A549 (cell line): ENCODE results near the gene KIAA1671. TPM values are rescaled to one million over a fixed set of nuclear protein-coding genes. Genes with fewer than 3 reads are reported as not detected.

Source experiments
- ATAC-seq, 2 experiments: fragments of 200-7000 bp in 1 of 2; fragments of >200 bp in 1 of 2; cut with Nextera tagmentation in 1 of 2; cut with Tn5 transposase in 1 of 2; 3 replicates each; pipeline versions ENCODE4 v1.8.0 to v1.9.1; 2018 to 2020; ENCODE audit warnings: mild to moderate bottlenecking in 1 of 2, moderate library complexity in 1 of 2
- CTCF ChIA-PET: fragments of 300-600 bp; sonication (Branson Sonifier 250); formaldehyde crosslinking; extraction: SDS; loops from one replicate; lab custom pipeline; 2021; ENCODE audit warnings: antibody characterized with exemption, inconsistent platforms; lab: Yijun Ruan, JAX
- POLR2A ChIA-PET: fragments of 350-600 bp; formaldehyde crosslinking; extraction: SDS; loops from one replicate; lab custom pipeline; 2021; ENCODE audit warnings: antibody characterized with exemption, inconsistent platforms; lab: Yijun Ruan, JAX
- DNase-seq, 2 experiments: peaks; one replicate each; pipeline versions ENCODE4 v3.0.0 to v3.0.0-alpha.2; 2011 to 2016; ENCODE audit warnings: low read depth in 1 of 2, low spot score in 1 of 2
- FAIRE-seq: peaks from 2 replicates; lab custom pipeline; 2011; peaks lifted over from hg19 to GRCh38; lab: Jason Lieb, UNC
- H3K27ac ChIP-seq, 2 experiments: fragments of >200 bp; sonication (Bioruptor Twin); formaldehyde crosslinking; 3 replicates each; pipeline ENCODE4 v1.5.1; 2016 to 2017
- H3K4me1 ChIP-seq: fragments of >200 bp; sonication (Bioruptor Twin); formaldehyde crosslinking; 3 replicates; pipeline ENCODE4 v1.6.1; 2016
- H3K4me2 ChIP-seq: fragments of >200 bp; sonication (Bioruptor Twin); formaldehyde crosslinking; 3 replicates; pipeline ENCODE4 v1.6.1; 2016
- H3K4me3 ChIP-seq: fragments of >200 bp; sonication (Bioruptor Twin); formaldehyde crosslinking; 3 replicates; pipeline ENCODE4 v1.5.1; 2016
- H3K9me3 ChIP-seq: fragments of >200 bp; sonication (Bioruptor Twin); formaldehyde crosslinking; 3 replicates; pipeline ENCODE4 v1.6.1; 2016
- CBX2 ChIP-seq: fragments of 200-600 bp; sonication (generic); IDR thresholded peaks from 2 replicates; pipeline ENCODE4 v1.6.1; 2016; ENCODE audit warnings: low read depth, mild to moderate bottlenecking, borderline replicate concordance
- CEBPB ChIP-seq, 2 experiments: fragments of >200 bp in 1 of 2; sonication (Bioruptor Twin) in 1 of 2; formaldehyde crosslinking in 1 of 2; IDR thresholded peaks; 2 replicates each; pipeline ENCODE4 v1.6.1; 2012 to 2016
- CHD4 ChIP-seq: fragments of 200-600 bp; sonication (generic); IDR thresholded peaks from 2 replicates; pipeline ENCODE4 v1.6.1; 2016; ENCODE audit warnings: antibody characterized with exemption, mild to moderate bottlenecking, borderline replicate concordance
- EHF ChIP-seq: fragments of 250-450 bp; sonication (Bioruptor Pico); IDR thresholded peaks from 2 replicates; pipeline ENCODE4 v1.5.0; 2020; ENCODE audit warnings: mild to moderate bottlenecking
- EP300 ChIP-seq, 2 experiments: fragments of >200 bp; sonication (Bioruptor Twin); formaldehyde crosslinking; IDR thresholded peaks; 2 replicates in 1 of 2; 3 replicates in 1 of 2; pipeline ENCODE4 v1.6.1; 2016 to 2017
- FOSB ChIP-seq: fragments of 250-450 bp; sonication (Bioruptor Pico); IDR thresholded peaks from 2 replicates; pipeline ENCODE4 v1.5.0; 2020; ENCODE audit warnings: mild to moderate bottlenecking, moderate library complexity
- GATA3 ChIP-seq: IDR thresholded peaks from 2 replicates; pipeline ENCODE4 v1.6.1; 2012; ENCODE audit warnings: borderline replicate concordance
- HEYL ChIP-seq: fragments of 250-450 bp; sonication (Bioruptor Pico); IDR thresholded peaks from 2 replicates; pipeline ENCODE4 v1.8.0; 2021; ENCODE audit warnings: mild to moderate bottlenecking, moderate library complexity
- HOXA7 ChIP-seq: fragments of 250-450 bp; sonication (Bioruptor Pico); IDR thresholded peaks from 2 replicates; pipeline ENCODE4 v1.5.0; 2020; ENCODE audit warnings: mild to moderate bottlenecking, moderate library complexity
- JUN ChIP-seq, 2 experiments: fragments of >200 bp; sonication (Bioruptor Twin); formaldehyde crosslinking; IDR thresholded peaks; 2 replicates in 1 of 2; 3 replicates in 1 of 2; pipeline ENCODE4 v1.6.1; 2016 to 2017
- JUNB ChIP-seq: fragments of >200 bp; sonication (Bioruptor Twin); formaldehyde crosslinking; IDR thresholded peaks from 2 replicates; pipeline ENCODE4 v1.6.1; 2016
- KDM1A ChIP-seq: fragments of 200-600 bp; sonication (generic); IDR thresholded peaks from 2 replicates; pipeline ENCODE4 v1.6.1; 2016; ENCODE audit warnings: low read depth, mild to moderate bottlenecking
- MAFK ChIP-seq: fragments of 450-650 bp; IDR thresholded peaks from 2 replicates; pipeline ENCODE4 v1.6.1; 2014; ENCODE audit not compliant: partially characterized antibody
- PHF8 ChIP-seq: fragments of 200-600 bp; sonication (generic); IDR thresholded peaks from 2 replicates; pipeline ENCODE4 v1.6.1; 2016; ENCODE audit warnings: low read depth, mild to moderate bottlenecking, antibody characterized with exemption, moderate library complexity, borderline replicate concordance
- POLR2A ChIP-seq: IDR thresholded peaks from 2 replicates; pipeline ENCODE4 v1.6.1; 2012; ENCODE audit warnings: mild to moderate bottlenecking, low read length
- RAD21 ChIP-seq, 2 experiments: fragments of >200 bp in 1 of 2; sonication (Bioruptor Twin) in 1 of 2; formaldehyde crosslinking in 1 of 2; IDR thresholded peaks in 1 of 2; conservative IDR thresholded peaks in 1 of 2; 2 replicates in 1 of 2; 3 replicates in 1 of 2; pipeline ENCODE4 v1.6.1; 2012 to 2018; ENCODE audit warnings: inconsistent platforms in 1 of 2
- RARB ChIP-seq: fragments of 250-450 bp; sonication (Bioruptor Pico); IDR thresholded peaks from 2 replicates; pipeline ENCODE4 v1.8.0; 2021; ENCODE audit warnings: mild to moderate bottlenecking, moderate library complexity
- RNF2 ChIP-seq: fragments of 200-600 bp; sonication (generic); IDR thresholded peaks from 2 replicates; pipeline ENCODE4 v1.6.1; 2016; ENCODE audit warnings: low read depth, mild to moderate bottlenecking, antibody characterized with exemption, moderate library complexity, borderline replicate concordance
- SMC3 ChIP-seq: fragments of >200 bp; sonication (Bioruptor Twin); formaldehyde crosslinking; IDR thresholded peaks from 3 replicates; pipeline ENCODE4 v1.6.1; 2018; ENCODE audit warnings: inconsistent platforms
- SREBF2 ChIP-seq: fragments of 450-650 bp; IDR thresholded peaks from 2 replicates; pipeline ENCODE4 v1.6.1; 2014; ENCODE audit warnings: mild to moderate bottlenecking, moderate library complexity
- ZNF302 ChIP-seq: fragments of 250-450 bp; sonication (Bioruptor Pico); IDR thresholded peaks from 2 replicates; pipeline ENCODE4 v1.9.0; 2021; ENCODE audit warnings: inconsistent platforms, mild to moderate bottlenecking, moderate library complexity
- WGBS: methylation state at CpG from one replicate; pipeline ENCODE4 v1.1.6; 2017; ENCODE audit errors: missing lambda C conversion rate; 5-methylcytosine and 5-hydroxymethylcytosine counted together
- polyA plus RNA-seq, 4 experiments: library from polyadenylated mRNA; depleted of rRNA in 3 of 4; stranded (reverse); fragments of >200 nt; fragmentation: RNase III in 1 of 4; extraction: RNeasy Plus Mini Kit Qiagen cat#74134 plus additional on column Dnase treatment in 1 of 4; gene quantifications; 2 replicates in 3 of 4; 3 replicates in 1 of 4; pipeline ENCODE4 v1.2.3, GENCODE V29; 2011 to 2017
- TF ChIP-seq, protein P1 (sequence below): fragments of 250-450 bp; sonication (Bioruptor Pico); IDR thresholded peaks from 2 replicates; pipeline ENCODE4 v1.5.0; 2020; ENCODE audit warnings: low read depth, mild to moderate bottlenecking, moderate library complexity
- TF ChIP-seq, protein P2 (sequence below): fragments of 150-350 bp; IDR thresholded peaks from 2 replicates; pipeline ENCODE4 v1.6.1; 2014; ENCODE audit warnings: low read depth, mild to moderate bottlenecking, low read length
- TF ChIP-seq, protein P3 (sequence below): IDR thresholded peaks from 2 replicates; pipeline ENCODE4 v1.6.1; 2012; ENCODE audit warnings: low read depth, borderline replicate concordance
- TF ChIP-seq, protein P4 (sequence below): IDR thresholded peaks from 2 replicates; pipeline ENCODE4 v1.6.1; 2012
- TF ChIP-seq, protein P5 (sequence below): fragments of 200-600 bp; sonication (generic); IDR thresholded peaks from 2 replicates; pipeline ENCODE4 v1.6.1; 2016; ENCODE audit warnings: antibody characterized with exemption, mild to moderate bottlenecking, moderate library complexity

Gene KIAA1671
- polyA plus RNA-seq, 2 of the 4 experiments (the other 2 are of a cell fraction) = 5.3 to 7.9 TPM

DNA sequence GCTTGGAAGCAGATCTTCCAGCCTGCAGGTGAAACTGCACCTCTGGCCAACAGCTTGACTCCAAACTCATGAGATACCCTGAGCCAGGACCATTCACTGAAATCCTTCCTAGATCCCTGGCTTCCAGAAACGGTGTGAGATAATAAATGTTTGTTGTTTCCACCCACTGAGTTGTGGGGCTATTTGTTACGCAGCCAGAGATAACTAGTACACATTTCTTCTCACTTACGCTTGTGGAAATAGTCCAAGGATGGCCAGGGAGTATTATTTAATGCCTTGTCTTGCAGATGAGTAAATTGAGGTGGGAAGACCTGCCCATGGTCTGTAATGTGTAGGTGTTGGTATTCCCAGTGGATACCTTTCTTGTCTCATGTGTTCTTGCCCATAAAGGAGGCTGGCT lies 171.2 kb downstream of the KIAA1671 start:
- FAIRE-seq (no peak), ATAC-seq (no peak), DNase-seq (no peak)
- Histone ChIP-seq H3K4me3 (no peak overlapping the region), H3K9me3 (no peaks in the 10 kb centered on the region), H3K4me2 (no peak overlapping the region), H3K27ac (no peak overlapping the region), H3K4me1 (peaks cover 17% of the 10 kb centered on the region)
- WGBS = 76% methylated on average over 3 of the region's 3 CpGs
- POLR2A ChIA-PET = no interaction called here
- TF ChIP-seq, protein P1, sequence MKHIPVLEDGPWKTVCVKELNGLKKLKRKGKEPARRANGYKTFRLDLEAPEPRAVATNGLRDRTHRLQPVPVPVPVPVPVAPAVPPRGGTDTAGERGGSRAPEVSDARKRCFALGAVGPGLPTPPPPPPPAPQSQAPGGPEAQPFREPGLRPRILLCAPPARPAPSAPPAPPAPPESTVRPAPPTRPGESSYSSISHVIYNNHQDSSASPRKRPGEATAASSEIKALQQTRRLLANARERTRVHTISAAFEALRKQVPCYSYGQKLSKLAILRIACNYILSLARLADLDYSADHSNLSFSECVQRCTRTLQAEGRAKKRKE (CRISPR knock-in tag) = no peak
- no peak for TF ChIP-seq CBX2
- TF ChIP-seq MAFK = no peak
- TF ChIP-seq GATA3 = no peak
- TF ChIP-seq, protein P2, sequence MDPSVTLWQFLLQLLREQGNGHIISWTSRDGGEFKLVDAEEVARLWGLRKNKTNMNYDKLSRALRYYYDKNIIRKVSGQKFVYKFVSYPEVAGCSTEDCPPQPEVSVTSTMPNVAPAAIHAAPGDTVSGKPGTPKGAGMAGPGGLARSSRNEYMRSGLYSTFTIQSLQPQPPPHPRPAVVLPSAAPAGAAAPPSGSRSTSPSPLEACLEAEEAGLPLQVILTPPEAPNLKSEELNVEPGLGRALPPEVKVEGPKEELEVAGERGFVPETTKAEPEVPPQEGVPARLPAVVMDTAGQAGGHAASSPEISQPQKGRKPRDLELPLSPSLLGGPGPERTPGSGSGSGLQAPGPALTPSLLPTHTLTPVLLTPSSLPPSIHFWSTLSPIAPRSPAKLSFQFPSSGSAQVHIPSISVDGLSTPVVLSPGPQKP = no peak
- no peak for TF ChIP-seq ZNF302 (CRISPR knock-in tag)
- TF ChIP-seq, protein P3, sequence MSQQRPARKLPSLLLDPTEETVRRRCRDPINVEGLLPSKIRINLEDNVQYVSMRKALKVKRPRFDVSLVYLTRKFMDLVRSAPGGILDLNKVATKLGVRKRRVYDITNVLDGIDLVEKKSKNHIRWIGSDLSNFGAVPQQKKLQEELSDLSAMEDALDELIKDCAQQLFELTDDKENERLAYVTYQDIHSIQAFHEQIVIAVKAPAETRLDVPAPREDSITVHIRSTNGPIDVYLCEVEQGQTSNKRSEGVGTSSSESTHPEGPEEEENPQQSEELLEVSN = no peak
- TF ChIP-seq SMC3 = no peak
- no peak for TF ChIP-seq EP300 (IDR thresholded peaks at IDR 0.05)
- TF ChIP-seq, protein P4, sequence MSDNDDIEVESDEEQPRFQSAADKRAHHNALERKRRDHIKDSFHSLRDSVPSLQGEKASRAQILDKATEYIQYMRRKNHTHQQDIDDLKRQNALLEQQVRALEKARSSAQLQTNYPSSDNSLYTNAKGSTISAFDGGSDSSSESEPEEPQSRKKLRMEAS = no peak
- TF ChIP-seq FOSB (CRISPR knock-in tag) = no peak
- no peak for TF ChIP-seq JUN (IDR thresholded peaks at IDR 0.05)
- TF ChIP-seq KDM1A = no peak
- TF ChIP-seq, protein P5, sequence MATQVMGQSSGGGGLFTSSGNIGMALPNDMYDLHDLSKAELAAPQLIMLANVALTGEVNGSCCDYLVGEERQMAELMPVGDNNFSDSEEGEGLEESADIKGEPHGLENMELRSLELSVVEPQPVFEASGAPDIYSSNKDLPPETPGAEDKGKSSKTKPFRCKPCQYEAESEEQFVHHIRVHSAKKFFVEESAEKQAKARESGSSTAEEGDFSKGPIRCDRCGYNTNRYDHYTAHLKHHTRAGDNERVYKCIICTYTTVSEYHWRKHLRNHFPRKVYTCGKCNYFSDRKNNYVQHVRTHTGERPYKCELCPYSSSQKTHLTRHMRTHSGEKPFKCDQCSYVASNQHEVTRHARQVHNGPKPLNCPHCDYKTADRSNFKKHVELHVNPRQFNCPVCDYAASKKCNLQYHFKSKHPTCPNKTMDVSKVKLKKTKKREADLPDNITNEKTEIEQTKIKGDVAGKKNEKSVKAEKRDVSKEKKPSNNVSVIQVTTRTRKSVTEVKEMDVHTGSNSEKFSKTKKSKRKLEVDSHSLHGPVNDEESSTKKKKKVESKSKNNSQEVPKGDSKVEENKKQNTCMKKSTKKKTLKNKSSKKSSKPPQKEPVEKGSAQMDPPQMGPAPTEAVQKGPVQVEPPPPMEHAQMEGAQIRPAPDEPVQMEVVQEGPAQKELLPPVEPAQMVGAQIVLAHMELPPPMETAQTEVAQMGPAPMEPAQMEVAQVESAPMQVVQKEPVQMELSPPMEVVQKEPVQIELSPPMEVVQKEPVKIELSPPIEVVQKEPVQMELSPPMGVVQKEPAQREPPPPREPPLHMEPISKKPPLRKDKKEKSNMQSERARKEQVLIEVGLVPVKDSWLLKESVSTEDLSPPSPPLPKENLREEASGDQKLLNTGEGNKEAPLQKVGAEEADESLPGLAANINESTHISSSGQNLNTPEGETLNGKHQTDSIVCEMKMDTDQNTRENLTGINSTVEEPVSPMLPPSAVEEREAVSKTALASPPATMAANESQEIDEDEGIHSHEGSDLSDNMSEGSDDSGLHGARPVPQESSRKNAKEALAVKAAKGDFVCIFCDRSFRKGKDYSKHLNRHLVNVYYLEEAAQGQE = no peak
- TF ChIP-seq RARB (CRISPR knock-in tag) = no peak
- no peak for TF ChIP-seq SREBF2
- TF ChIP-seq CEBPB (IDR thresholded peaks at IDR 0.05) = no peak
- no peak for TF ChIP-seq RNF2
- TF ChIP-seq POLR2A = no peak
- no peak for TF ChIP-seq HEYL (CRISPR knock-in tag)
- CTCF ChIA-PET = interaction anchor here (1.3 kb wide), 1 partner anchor 42 kb away, joined by 3 read pairs; no protein-coding TSS in a partner anchor

DNA sequence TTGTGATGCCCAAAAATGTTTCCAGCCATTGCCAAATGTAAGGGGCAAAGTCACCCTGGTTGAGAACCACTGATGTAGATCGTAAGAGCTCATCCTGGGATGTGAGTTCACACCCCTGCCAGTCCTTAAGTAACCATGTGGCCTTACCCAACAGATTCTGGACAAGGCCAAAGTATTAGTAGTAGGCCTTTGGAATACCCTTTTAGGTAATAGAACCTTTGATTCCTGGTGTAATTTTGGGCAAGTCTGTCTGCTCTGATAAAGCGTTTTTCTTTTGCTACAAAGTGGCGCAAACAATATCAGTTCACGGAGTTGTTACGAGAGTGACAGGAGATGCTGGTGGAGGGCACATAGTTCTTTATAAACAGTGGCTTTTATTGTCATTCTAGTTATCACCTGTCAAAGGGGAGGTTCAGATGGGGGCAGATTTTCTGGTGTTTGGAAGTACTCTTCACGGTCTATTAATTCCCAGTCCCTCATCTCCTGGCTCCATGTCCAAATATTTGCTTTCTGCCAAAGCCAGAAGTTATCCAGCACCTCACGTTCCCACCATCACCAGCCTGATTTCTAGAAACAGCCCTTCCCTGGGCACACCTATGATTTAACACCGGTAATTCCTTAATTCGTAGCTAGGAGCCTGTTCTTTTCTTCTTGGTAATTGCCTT lies 173.3 kb downstream of the KIAA1671 start:
- FAIRE-seq (no peak), ATAC-seq (no peak), DNase-seq (no peak)
- Histone ChIP-seq H3K4me1 (peaks cover 3% of the 10 kb centered on the region; the same call in 2 of the 3 replicates), H3K4me2 (no peak overlapping the region), H3K9me3 (no peaks in the 10 kb centered on the region), H3K27ac (no peak overlapping the region), H3K4me3 (no peak overlapping the region)
- no peak for TF ChIP-seq EHF (CRISPR knock-in tag)
- TF ChIP-seq RAD21 (conservative IDR thresholded peaks at IDR 0.05 in 1 of 2, IDR thresholded peaks at IDR 0.05 in 1 of 2) = no peak
- TF ChIP-seq CHD4 = no peak
- no peak for TF ChIP-seq JUNB
- TF ChIP-seq HOXA7 (CRISPR knock-in tag) = no peak
- TF ChIP-seq, protein P5 = no peak
- TF ChIP-seq KDM1A = no peak
- TF ChIP-seq PHF8 = no peak
- POLR2A ChIA-PET = no interaction called here
- CTCF ChIA-PET = interaction anchor here (1.8 to 2.1 kb wide), 2 partner anchors 12 to 15 kb away, joined by 6 to 7 read pairs; no protein-coding TSS in a partner anchor
- WGBS = 84% methylated on average over 9 of the region's 9 CpGs
